Astrocyte (in vitro differentiated cells and primary cell): ENCODE measurements around the gene COPS9.

Experiments
- CTCF ChIP-seq: IDR thresholded peaks from 2 replicates; pipeline ENCODE4 v1.5.1; 2011; ENCODE audit warnings: low read depth, mild to moderate bottlenecking, inconsistent platforms, low read length, moderate library complexity; ENCODE audit not compliant: insufficient read depth
- EZH2 ChIP-seq: IDR thresholded peaks from 2 replicates; pipeline ENCODE4 v1.6.1; 2012; ENCODE audit warnings: mild to moderate bottlenecking, low read length, inconsistent platforms; ENCODE audit not compliant: insufficient read depth

GRCh38 chr2:240147911-240148587 is 11.9 kb upstream of the COPS9 start:
- TF ChIP-seq CTCF (no peak), EZH2 (no peak)
